ENCODE measurements around the gene PLB1. TPM values are rescaled to one million over a fixed set of nuclear protein-coding genes. Genes with fewer than 3 reads are reported as not detected.
A peak's percentile ranks its signal among the peaks of the same experiment; 100 is the strongest.

Gene PLB1
- total RNA-seq, 6 experiments from 2014 or later: 0.66 to 1.9 (median 1.1) TPM

GRCh38 chr2:28556303-28556702 lies 60.4 kb downstream of the PLB1 start:
- Histone ChIP-seq H3K36me3 (no peaks in the 10 kb centered on the region), H3K27me3 (no peaks in the 10 kb centered on the region), H3K4me3 (no peak overlapping the region), H3K27ac (no peak overlapping the region), H3K9me3 (no peaks in the 10 kb centered on the region), H3K4me1 (no peaks in the 10 kb centered on the region)
- 68% methylated on average over 4 of the region's 4 CpGs for WGBS (ENCODE audit: insufficient coverage, low coverage, low lambda C conversion rate, missing lambda C conversion rate)
- DNase-seq (no peak), ATAC-seq (peak in 1 of 4 donors; percentile 13)
- intact Hi-C loops (cut with DNase I): no loop called here
- TF ChIP-seq POLR2A (IDR thresholded peaks at IDR 0.05) (no peak), CTCF (IDR thresholded peaks at IDR 0.05) (no peak)

- Histone ChIP-seq H3K27ac (no peak overlapping the region), H3K27me3 (no peaks in the 10 kb centered on the region), H3K36me3 (no peaks in the 10 kb centered on the region), H3K4me1 (no peaks in the 10 kb centered on the region), H3K9me3 (no peaks in the 10 kb centered on the region), H3K4me3 (no peak overlapping the region)
- TF ChIP-seq CTCF (IDR thresholded peaks at IDR 0.05): no peak
- no peak for TF ChIP-seq POLR2A (IDR thresholded peaks at IDR 0.05)
- no peak for ATAC-seq
- peak in 1 of 3 donors; percentile 17 for DNase-seq
- intact Hi-C loops (cut with DNase I): no loop called here
- 60% methylated on average over 6 of the region's 6 CpGs for WGBS (ENCODE audit: insufficient coverage, low coverage, low lambda C conversion rate, missing lambda C conversion rate)
These were observed 61.7 kb downstream of the PLB1 start for GRCh38 chr2:28557389-28558131.

DNA sequence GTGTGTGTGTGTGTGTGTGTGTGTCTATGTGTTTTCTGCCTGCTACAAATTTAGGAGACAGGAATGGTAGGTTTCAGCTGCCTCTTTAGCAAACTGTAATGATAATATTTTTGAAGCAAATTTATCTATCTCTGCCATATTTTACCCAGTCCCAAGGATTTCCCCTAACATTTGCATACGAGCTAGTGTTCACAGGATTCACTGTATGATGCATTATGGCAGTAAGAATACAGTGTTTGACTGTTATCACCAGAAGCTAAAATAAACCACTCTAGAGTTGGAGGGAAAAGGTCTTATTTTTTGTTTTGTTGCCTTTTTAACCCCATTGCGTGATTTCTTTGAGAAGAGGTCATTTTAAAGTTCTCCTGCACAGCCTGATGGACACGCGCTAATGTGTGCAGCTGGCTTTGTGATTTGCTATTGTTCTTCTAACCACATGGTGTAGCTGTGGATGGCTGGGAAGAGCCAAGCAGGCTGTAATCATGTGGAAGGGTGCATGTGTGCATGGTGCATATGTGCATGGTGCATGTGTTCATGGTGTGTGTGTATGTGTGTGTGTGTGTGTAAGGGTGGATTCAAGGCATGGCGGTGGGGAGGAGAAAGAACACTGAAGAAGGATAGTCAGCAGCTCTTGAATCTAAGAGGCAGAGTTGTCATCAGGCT lies 62.4 kb downstream of the PLB1 start:
- Histone ChIP-seq H3K9me3 (no peaks in the 10 kb centered on the region), H3K36me3 (no peaks in the 10 kb centered on the region), H3K27ac (no peak overlapping the region), H3K4me3 (no peak overlapping the region), H3K4me1 (no peaks in the 10 kb centered on the region), H3K27me3 (no peaks in the 10 kb centered on the region)
- WGBS (ENCODE audit: insufficient coverage, low coverage, low lambda C conversion rate, missing lambda C conversion rate): 75% methylated on average over 4 of the region's 5 CpGs
- no peak for ATAC-seq
- DNase-seq: peak in 1 of 3 donors; percentile 8
- intact Hi-C loops (cut with DNase I): no loop called here
- TF ChIP-seq CTCF (IDR thresholded peaks at IDR 0.05): no peak
- TF ChIP-seq POLR2A (IDR thresholded peaks at IDR 0.05): no peak

DNA sequence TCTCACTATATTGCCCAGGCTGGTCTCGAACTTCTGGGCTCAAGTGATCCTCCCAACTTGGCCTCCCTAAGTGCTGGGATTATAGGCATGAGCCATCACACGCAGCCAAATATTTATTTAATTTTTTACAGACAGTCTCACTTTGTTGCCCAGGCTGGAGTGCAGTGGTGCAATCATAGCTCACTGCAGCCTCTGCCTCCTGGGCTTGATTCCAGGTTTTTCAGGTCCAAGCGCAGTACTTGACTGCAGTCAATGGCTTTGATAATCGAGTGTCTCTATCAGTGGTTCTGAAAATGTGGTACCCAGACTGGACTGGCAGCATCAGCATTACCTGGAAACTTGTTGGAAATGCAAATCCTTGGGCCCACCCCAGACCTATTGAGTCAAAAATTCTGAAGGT lies 63.1 kb downstream of the PLB1 start:
- intact Hi-C loops (cut with DNase I): no loop called here
- 53% methylated on average over 3 of the region's 4 CpGs for WGBS (ENCODE audit: insufficient coverage, low coverage, low lambda C conversion rate, missing lambda C conversion rate)

DNA sequence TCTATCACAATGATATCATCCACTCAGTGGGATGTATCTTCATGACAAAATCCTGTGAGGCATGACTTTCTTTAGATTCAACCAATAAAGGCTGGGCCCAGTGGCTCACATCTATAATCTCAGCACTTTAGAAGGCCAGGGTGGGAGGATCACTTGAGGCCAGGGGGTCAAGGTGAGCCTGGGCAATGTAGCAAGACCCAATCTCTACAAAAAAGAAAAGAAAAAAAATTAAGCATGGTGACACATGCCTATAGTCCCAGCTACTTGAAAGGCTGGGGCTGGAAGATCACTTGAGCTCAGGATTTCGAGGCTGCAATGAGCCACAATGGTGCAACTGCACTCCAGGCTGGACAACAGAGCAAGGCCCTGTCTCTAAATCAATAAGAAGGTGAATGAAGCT lies 68.0 kb downstream of the PLB1 start:
- no peaks in the 10 kb centered on the region for H3K4me1 ChIP-seq
- ATAC-seq (no peak), DNase-seq (no peak)
- H3K27ac ChIP-seq: no peak overlapping the region
- WGBS (ENCODE audit: insufficient coverage, low coverage, low lambda C conversion rate, missing lambda C conversion rate): no CpG with 5 or more reads among the region's 1 CpG
- H3K4me3 ChIP-seq: no peak overlapping the region
- H3K36me3 ChIP-seq: no peaks in the 10 kb centered on the region
- H3K9me3 ChIP-seq: no peaks in the 10 kb centered on the region
- no peaks in the 10 kb centered on the region for H3K27me3 ChIP-seq
- intact Hi-C loops (cut with DNase I): no loop called here
- TF ChIP-seq CTCF (IDR thresholded peaks at IDR 0.05) (no peak), POLR2A (IDR thresholded peaks at IDR 0.05) (no peak)

More for the DNA sequence above, 63.1 kb downstream of the PLB1 start:
- H3K9me3 ChIP-seq: no peaks in the 10 kb centered on the region
- no peak for TF ChIP-seq POLR2A (IDR thresholded peaks at IDR 0.05)
- H3K27me3 ChIP-seq: no peaks in the 10 kb centered on the region
- peak; percentile 76 to 93 (median 81) for ATAC-seq
- H3K36me3 ChIP-seq: no peaks in the 10 kb centered on the region
- no peak overlapping the region for H3K4me3 ChIP-seq
- H3K4me1 ChIP-seq: no peaks in the 10 kb centered on the region
- no peak overlapping the region for H3K27ac ChIP-seq
- DNase-seq: peak in 2 of 3 donors; percentile 39 to 69

All from right lobe of liver (tissue), 6 donors.